Astrocyte of the cerebellum (primary cell): Measurements from ENCODE around the gene C9.
"Not testable (repeated sequence)": the region's sequence is repeated elsewhere in the genome, so short reads cannot be mapped to it uniquely, and the experiment has no call there.

Experiments
- DNase-seq: peaks from one replicate; pipeline ENCODE4 v3.0.0-alpha.2; 2011; ENCODE audit warnings: low read depth
- H3K4me3 ChIP-seq: 2 replicates; pipeline ENCODE4 v1.5.1; 2011; ENCODE audit warnings: mild to moderate bottlenecking, low read depth, low read length, moderate library complexity
- in situ Hi-C: cut with HindIII; loops from 2 replicates; pipeline ENCODE4 v1.10.0; 2017; ENCODE audit warnings: low sequenced_read_pairs
- TF ChIP-seq, protein P1 (sequence below): IDR thresholded peaks from 2 replicates; pipeline ENCODE4 v1.5.1; 2012; ENCODE audit warnings: low read length, low read depth, moderate library complexity, mild to moderate bottlenecking; ENCODE audit errors: missing control alignments

C9 gene

GRCh38 chr5:39319395-39319794 lies 44.9 kb downstream of the C9 start:
- in situ Hi-C loops, result no loop called here
- no peak overlapping the region for H3K4me3 ChIP-seq
- TF ChIP-seq, protein P1, sequence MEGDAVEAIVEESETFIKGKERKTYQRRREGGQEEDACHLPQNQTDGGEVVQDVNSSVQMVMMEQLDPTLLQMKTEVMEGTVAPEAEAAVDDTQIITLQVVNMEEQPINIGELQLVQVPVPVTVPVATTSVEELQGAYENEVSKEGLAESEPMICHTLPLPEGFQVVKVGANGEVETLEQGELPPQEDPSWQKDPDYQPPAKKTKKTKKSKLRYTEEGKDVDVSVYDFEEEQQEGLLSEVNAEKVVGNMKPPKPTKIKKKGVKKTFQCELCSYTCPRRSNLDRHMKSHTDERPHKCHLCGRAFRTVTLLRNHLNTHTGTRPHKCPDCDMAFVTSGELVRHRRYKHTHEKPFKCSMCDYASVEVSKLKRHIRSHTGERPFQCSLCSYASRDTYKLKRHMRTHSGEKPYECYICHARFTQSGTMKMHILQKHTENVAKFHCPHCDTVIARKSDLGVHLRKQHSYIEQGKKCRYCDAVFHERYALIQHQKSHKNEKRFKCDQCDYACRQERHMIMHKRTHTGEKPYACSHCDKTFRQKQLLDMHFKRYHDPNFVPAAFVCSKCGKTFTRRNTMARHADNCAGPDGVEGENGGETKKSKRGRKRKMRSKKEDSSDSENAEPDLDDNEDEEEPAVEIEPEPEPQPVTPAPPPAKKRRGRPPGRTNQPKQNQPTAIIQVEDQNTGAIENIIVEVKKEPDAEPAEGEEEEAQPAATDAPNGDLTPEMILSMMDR, result no peak
- DNase-seq, result no peak

GRCh38 chr5:39316464-39316863 lies 47.8 kb downstream of the C9 start:
- in situ Hi-C loops, DNase-seq, H3K4me3 ChIP-seq: not testable (repeated sequence)

DNA sequence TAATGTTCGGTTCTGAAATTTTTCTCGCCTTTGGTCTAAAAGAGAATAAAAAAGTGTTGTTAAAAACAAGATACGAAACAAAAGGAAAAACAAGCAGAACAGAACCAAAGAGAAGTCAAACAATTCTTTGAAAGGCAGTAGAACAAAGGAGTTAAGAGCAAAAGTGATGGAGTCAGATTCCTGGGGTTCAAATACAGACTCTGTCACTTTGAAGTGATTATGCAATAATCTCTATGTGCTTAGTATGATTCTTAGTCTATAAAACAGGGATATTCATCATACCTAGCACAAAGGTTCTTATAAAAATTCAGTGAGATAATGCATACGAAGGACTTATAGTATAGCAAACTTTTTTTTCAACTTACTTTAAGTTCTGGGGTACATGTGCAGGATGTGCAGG lies 48.3 kb downstream of the C9 start:
- H3K4me3 ChIP-seq, result no peak overlapping the region
- in situ Hi-C loops, result no loop called here
- no peak for DNase-seq
- TF ChIP-seq, protein P1, result no peak

DNA sequence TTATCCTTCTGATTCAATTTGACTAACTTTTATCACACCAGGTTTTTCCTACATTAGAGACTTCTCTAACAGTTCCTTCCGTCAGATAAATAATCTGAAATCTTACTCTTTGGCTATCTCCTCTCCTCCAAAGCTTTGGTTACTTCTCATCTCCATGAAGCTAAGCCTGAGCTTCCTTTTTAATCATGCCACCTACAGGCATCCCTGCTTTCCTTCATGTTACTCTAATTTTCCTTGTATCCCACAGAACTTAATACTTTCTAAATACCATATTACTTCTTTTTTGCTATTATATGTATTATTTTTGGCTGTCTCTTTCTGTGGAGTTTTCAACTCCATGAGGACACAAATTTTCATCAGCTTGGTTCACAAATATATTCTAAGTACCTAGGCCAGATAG lies 49.7 kb downstream of the C9 start:
- in situ Hi-C loops, result no loop called here
- DNase-seq, result no peak
- TF ChIP-seq, protein P1, result no peak
- H3K4me3 ChIP-seq, result no peak overlapping the region

- DNase-seq, result no peak
Measured at GRCh38 chr5:39309534-39309933, 54.8 kb downstream of the C9 start.

DNA sequence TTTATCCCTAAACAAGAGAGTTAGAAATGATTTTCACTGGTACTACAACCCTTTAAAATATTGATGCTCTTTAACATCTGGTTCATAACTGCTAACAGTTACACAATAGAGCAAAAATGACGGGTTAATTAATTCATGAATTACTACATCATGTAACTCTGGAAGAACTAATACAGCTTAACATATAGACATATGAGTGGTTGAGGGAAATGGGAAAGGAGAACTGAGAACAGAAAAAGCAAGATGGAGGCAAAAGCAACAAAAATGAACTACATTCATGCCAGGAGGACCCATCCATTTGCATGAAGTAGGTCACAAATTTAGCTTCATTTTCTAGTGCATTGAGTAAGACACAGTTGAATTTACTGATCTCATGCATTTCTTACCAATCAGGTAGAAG lies 61.8 kb downstream of the C9 start:
- in situ Hi-C loops, result no loop called here
- DNase-seq, result no peak
- TF ChIP-seq, protein P1, result no peak
- H3K4me3 ChIP-seq, result no peak overlapping the region

More at GRCh38 chr5:39309534-39309933, 54.8 kb downstream of the C9 start:
- in situ Hi-C loops, result no loop called here
- TF ChIP-seq, protein P1, result no peak
- no peak overlapping the region for H3K4me3 ChIP-seq

- in situ Hi-C loops, result no loop called here
- TF ChIP-seq, protein P1, result no peak
- DNase-seq, result no peak
- H3K4me3 ChIP-seq, result no peak overlapping the region
Measured at GRCh38 chr5:39301406-39301805, 62.9 kb downstream of the C9 start.
